Activated naive CD8-positive, alpha-beta T cell (primary cell): ENCODE measurements around the gene NRBF2.
A peak's percentile ranks its signal among the peaks of the same experiment; 100 is the strongest.

Source experiments
- H3K27ac Mint-ChIP-seq: one replicate; pipeline ENCODE4 v1.8.0; 2021; ENCODE audit warnings: mixed read lengths
- H3K27me3 Mint-ChIP-seq: one replicate; pipeline ENCODE4 v1.8.0; 2021; ENCODE audit warnings: mixed read lengths
- H3K36me3 Mint-ChIP-seq: one replicate; pipeline ENCODE4 v1.8.0; 2021; ENCODE audit warnings: mixed read lengths
- H3K4me1 Mint-ChIP-seq: one replicate; pipeline ENCODE4 v1.8.0; 2021; ENCODE audit warnings: low read depth, mixed read lengths
- H3K4me3 Mint-ChIP-seq: one replicate; pipeline ENCODE4 v1.8.0; 2021; ENCODE audit warnings: mild to moderate bottlenecking, mixed read lengths
- H3K9me3 Mint-ChIP-seq: one replicate; pipeline ENCODE4 v1.8.0; 2021; ENCODE audit warnings: low read depth, mixed read lengths

NRBF2 gene

GRCh38 chr10:63166742-63167258, 33.7 kb downstream of the NRBF2 start:
- H3K4me3 Mint-ChIP-seq: no peak overlapping the region
- no peaks in the 10 kb centered on the region for H3K9me3 Mint-ChIP-seq
- no peaks in the 10 kb centered on the region for H3K27me3 Mint-ChIP-seq
- H3K4me1 Mint-ChIP-seq: peaks cover 28% of the 10 kb centered on the region
- no peak overlapping the region for H3K27ac Mint-ChIP-seq
- H3K36me3 Mint-ChIP-seq: peaks cover 5% of the 10 kb centered on the region

GRCh38 chr10:63168821-63169462, 35.8 kb downstream of the NRBF2 start:
- H3K27ac Mint-ChIP-seq: peak overlapping the region; percentile 81
- H3K36me3 Mint-ChIP-seq: peaks cover 12% of the 10 kb centered on the region
- H3K4me3 Mint-ChIP-seq: no peak overlapping the region
- peaks cover 46% of the 10 kb centered on the region for H3K4me1 Mint-ChIP-seq
- no peaks in the 10 kb centered on the region for H3K27me3 Mint-ChIP-seq
- H3K9me3 Mint-ChIP-seq: no peaks in the 10 kb centered on the region

GRCh38 chr10:63169624-63170023, 36.5 kb downstream of the NRBF2 start:
- Mint-ChIP-seq H3K27ac (peak overlapping the region; percentile 81), H3K4me1 (peaks cover 53% of the 10 kb centered on the region), H3K4me3 (no peak overlapping the region), H3K9me3 (no peaks in the 10 kb centered on the region), H3K36me3 (peaks cover 14% of the 10 kb centered on the region), H3K27me3 (no peaks in the 10 kb centered on the region)

GRCh38 chr10:63171255-63171855, 38.2 kb downstream of the NRBF2 start:
- no peaks in the 10 kb centered on the region for H3K27me3 Mint-ChIP-seq
- no peaks in the 10 kb centered on the region for H3K9me3 Mint-ChIP-seq
- H3K4me3 Mint-ChIP-seq: peak overlapping the region; percentile 25
- peaks cover 58% of the 10 kb centered on the region for H3K4me1 Mint-ChIP-seq
- H3K27ac Mint-ChIP-seq: peak overlapping the region; percentile 65
- H3K36me3 Mint-ChIP-seq: peaks cover 14% of the 10 kb centered on the region

- Mint-ChIP-seq H3K4me3 (no peak overlapping the region), H3K4me1 (peaks cover 59% of the 10 kb centered on the region), H3K9me3 (no peaks in the 10 kb centered on the region), H3K36me3 (peaks cover 14% of the 10 kb centered on the region), H3K27me3 (no peaks in the 10 kb centered on the region), H3K27ac (peak overlapping the region; percentile 65)
These were observed 38.8 kb downstream of the NRBF2 start for GRCh38 chr10:63171926-63172325.

- Mint-ChIP-seq H3K4me1 (peaks cover 61% of the 10 kb centered on the region), H3K4me3 (peak overlapping the region; percentile 25), H3K27ac (peak overlapping the region; percentile 93), H3K36me3 (peaks cover 16% of the 10 kb centered on the region), H3K27me3 (no peaks in the 10 kb centered on the region), H3K9me3 (no peaks in the 10 kb centered on the region)
These were observed 40.5 kb downstream of the NRBF2 start for GRCh38 chr10:63173468-63174232.

GRCh38 chr10:63175534-63175933, 42.4 kb downstream of the NRBF2 start:
- Mint-ChIP-seq H3K4me3 (no peak overlapping the region), H3K4me1 (peaks cover 50% of the 10 kb centered on the region), H3K9me3 (no peaks in the 10 kb centered on the region), H3K27ac (peak overlapping the region; percentile 93), H3K27me3 (no peaks in the 10 kb centered on the region), H3K36me3 (peaks cover 13% of the 10 kb centered on the region)

GRCh38 chr10:63192826-63193225, 59.7 kb downstream of the NRBF2 start:
- Mint-ChIP-seq H3K27ac (peak overlapping the region; percentile 16), H3K4me3 (no peak overlapping the region), H3K27me3 (no peaks in the 10 kb centered on the region), H3K36me3 (peaks cover 10% of the 10 kb centered on the region), H3K9me3 (no peaks in the 10 kb centered on the region), H3K4me1 (no peaks in the 10 kb centered on the region)

- Mint-ChIP-seq H3K27me3 (no peaks in the 10 kb centered on the region), H3K4me1 (peaks cover 2% of the 10 kb centered on the region), H3K36me3 (peaks cover 16% of the 10 kb centered on the region), H3K4me3 (no peak overlapping the region), H3K27ac (peak overlapping the region; percentile 46), H3K9me3 (no peaks in the 10 kb centered on the region)
These were observed 64.4 kb downstream of the NRBF2 start for GRCh38 chr10:63197344-63198092.

GRCh38 chr10:63199716-63200115, 66.6 kb downstream of the NRBF2 start:
- H3K4me3 Mint-ChIP-seq: no peak overlapping the region
- H3K36me3 Mint-ChIP-seq: peaks cover 11% of the 10 kb centered on the region
- no peaks in the 10 kb centered on the region for H3K9me3 Mint-ChIP-seq

GRCh38 chr10:63200431-63200830, 67.3 kb downstream of the NRBF2 start:
- peaks cover 16% of the 10 kb centered on the region for H3K4me1 Mint-ChIP-seq
- H3K4me3 Mint-ChIP-seq: no peak overlapping the region
- H3K27ac Mint-ChIP-seq: no peak overlapping the region
- peaks cover 11% of the 10 kb centered on the region for H3K36me3 Mint-ChIP-seq
- no peaks in the 10 kb centered on the region for H3K9me3 Mint-ChIP-seq
- no peaks in the 10 kb centered on the region for H3K27me3 Mint-ChIP-seq

More at GRCh38 chr10:63199716-63200115, 66.6 kb downstream of the NRBF2 start:
- Mint-ChIP-seq H3K27me3 (no peaks in the 10 kb centered on the region), H3K27ac (peak overlapping the region; percentile 31), H3K4me1 (peaks cover 9% of the 10 kb centered on the region)

GRCh38 chr10:63201118-63201517, 68.0 kb downstream of the NRBF2 start:
- H3K4me1 Mint-ChIP-seq: peaks cover 20% of the 10 kb centered on the region

More at GRCh38 chr10:63201118-63201517, 68.0 kb downstream of the NRBF2 start:
- Mint-ChIP-seq H3K9me3 (no peaks in the 10 kb centered on the region), H3K27ac (no peak overlapping the region), H3K27me3 (no peaks in the 10 kb centered on the region), H3K36me3 (peaks cover 11% of the 10 kb centered on the region), H3K4me3 (no peak overlapping the region)
